ENCODE data around the gene HBG1.

The HBG1 gene

GRCh38 chr11:5245155-5245554 lies 4.5 kb downstream of the HBG1 start:
- DNase-seq = no peak

DNA sequence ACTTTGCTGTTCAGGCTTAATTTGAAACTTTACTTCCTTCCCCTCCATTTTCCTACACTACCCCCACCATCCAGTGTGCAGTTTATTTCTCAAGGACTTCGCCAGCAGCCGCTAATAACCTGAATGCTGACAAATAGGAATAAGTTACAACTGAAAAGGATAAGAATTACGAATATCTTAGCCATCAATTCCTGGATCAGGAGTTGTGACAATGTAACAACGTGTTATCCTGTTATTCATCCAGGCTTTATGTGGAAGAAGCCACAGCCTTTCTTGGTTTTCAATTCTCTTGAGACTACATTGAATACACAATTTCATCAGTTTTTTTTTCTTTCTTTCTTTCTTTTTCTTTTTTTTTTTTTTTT lies 5.9 kb downstream of the HBG1 start:
- no peak for DNase-seq

DNA sequence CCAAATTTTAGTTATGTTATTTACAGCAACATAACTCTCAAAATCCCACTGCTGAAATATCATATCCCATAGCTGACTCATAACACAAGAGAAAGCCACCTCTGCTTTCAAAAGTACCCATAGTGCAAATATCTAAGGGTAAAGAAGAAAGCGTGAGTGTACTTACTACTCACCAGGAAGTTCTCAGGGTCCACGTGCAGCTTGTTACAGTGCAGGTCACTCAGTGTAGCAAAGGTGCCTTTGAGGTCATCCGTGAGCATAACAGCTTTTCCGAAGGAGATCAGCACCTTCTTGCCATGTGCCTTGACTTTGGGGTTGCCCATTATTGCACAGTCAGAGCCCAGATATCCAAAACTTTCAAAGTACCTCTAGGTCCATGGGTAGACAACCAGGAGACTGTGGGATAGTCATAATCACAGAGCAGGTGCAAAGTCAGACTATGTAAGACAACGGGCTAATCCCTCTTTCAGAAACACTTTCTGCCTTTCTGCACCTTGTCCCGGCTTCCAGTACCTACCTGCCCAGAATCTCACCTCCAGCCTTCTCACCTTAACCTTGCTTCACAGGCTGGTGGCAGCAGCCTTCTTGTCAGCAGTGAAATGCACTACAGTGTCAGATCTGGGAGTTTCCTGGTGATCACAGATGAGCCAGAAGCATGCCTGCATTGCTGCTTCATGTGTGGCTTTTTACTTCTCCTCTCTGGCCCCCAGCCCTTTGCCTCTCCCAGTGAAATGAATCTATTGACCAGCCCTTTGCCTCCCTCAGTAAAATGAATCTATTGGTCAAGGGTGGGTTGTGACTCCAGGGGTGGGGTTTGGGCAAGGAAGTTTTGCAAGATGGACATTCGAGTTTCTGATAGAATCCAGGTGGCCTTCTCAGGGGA lies 6.5 kb downstream of the HBG1 start:
- DNase-seq = no peak

- DNase-seq = no peak
These were observed 7.4 kb downstream of the HBG1 start for GRCh38 chr11:5242208-5242607.

GRCh38 chr11:5241458-5241857 lies 8.2 kb downstream of the HBG1 start:
- DNase-seq = no peak

DNA sequence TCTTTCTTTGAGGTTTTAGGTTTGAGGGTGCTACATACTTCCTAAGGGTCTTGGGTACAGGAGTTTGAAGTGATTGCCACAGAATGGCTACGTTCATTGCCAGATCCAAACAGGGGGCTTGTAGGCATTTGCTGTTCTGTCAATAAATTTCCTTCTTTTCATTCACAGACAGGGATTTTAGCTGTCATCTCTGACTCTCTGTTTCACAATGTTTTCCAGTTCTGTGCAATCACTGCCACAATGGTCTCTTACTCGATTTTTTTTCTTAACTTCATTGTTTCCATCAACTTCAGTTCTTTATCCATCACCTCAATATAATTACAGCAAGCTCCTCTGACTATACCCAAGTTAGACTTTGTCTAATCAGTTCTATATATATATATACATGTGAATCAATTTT lies 9.2 kb downstream of the HBG1 start:
- no peak for DNase-seq

DNA sequence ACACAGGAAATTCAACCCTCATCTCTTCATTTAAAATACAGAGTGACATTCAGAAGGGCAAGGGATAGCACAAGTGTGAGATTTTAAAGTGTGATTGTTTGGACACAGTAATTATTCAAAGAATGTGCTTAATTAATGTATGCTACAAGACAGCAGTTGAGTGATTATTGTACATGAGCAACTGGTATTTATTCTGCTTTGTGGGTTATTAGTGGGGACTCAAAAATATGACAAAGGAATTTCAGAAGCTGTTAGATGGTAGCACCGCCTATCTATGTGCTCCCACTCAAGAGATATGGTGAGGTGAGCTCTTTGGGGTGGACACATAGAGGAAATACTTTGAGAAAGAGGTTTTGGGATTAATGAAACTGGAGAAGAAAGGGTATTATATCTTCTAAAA lies 9.6 kb downstream of the HBG1 start:
- DNase-seq = no peak

GRCh38 chr11:5239046-5239445 lies 10.6 kb downstream of the HBG1 start:
- DNase-seq = no peak

- DNase-seq = no peak
These were observed 11.2 kb downstream of the HBG1 start for GRCh38 chr11:5238486-5238885.

GRCh38 chr11:5237420-5237819 lies 12.2 kb downstream of the HBG1 start:
- DNase-seq = no peak

DNA sequence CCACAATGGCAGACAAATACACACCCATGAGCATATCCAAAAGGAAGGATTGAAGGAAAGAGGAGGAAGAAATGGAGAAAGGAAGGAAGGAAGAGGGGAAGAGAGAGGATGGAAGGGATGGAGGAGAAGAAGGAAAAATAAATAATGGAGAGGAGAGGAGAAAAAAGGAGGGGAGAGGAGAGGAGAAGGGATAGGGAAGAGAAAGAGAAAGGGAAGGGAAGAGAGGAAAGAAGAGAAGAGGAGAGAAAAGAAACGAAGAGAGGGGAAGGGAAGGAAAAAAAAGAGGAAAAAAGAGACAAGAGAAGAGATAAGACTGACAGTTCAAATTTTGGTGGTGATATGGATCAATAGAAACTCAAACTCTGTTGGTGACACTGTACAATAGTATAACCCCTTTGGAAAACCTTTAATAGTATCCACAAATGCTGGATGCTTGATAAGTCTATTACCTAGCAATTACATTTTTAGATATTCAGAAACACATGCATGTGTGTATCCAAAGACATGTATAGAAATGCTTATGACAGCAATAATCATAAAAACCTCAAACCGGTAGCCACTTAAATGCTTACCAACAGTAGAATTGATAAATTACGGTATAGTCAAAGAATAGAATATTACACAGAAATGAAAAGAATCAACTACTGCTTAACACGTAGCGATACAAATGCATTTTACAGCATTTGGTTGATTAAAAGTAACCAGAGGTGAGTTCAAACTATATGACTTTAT lies 14.1 kb downstream of the HBG1 start:
- DNase-seq = no peak

GRCh38 chr11:5234381-5234834 lies 15.2 kb downstream of the HBG1 start, which contains the start of gene HBD:
TSS of gene HBD (minus strand) at chr11:5234483. CDS start at chr11:5234433, 50 bp downstream.
- DNase-seq = no peak

DNA sequence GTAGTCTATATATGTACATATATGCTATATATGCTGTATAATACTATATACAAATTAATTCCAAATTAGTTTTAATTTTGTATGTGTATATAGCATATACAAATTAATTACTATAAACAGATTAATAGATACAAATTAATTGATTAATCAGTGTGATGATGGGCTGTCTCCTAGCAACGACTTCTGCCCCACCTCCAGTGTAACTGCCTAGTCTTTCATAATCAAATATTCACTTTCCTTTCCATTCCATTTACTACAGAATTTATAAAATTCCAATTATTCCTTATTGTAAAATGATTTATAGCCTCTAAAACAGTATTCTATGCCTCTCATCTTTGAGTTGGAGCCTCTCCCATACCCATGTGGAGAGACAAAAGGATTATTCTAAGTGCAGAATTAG lies 16.4 kb downstream of the HBG1 start:
- DNase-seq = no peak

DNA sequence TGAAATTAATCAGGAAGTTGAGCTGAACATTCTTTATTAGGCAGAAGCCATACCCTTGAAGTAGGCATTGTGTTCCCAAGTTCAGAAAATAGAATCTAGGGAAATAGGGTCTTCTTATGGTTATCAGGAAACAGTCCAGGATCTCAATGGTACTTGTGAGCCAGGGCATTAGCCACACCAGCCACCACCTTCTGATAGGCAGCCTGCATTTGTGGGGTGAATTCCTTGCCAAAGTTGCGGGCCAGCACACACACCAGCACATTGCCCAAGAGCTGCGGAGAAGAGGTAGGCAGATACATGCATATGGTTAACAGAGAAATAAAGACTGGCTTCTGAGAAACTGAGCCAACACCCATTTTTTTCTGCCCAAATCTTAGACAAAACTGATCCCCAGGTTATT lies 16.8 kb downstream of the HBG1 start:
- no peak for DNase-seq

DNA sequence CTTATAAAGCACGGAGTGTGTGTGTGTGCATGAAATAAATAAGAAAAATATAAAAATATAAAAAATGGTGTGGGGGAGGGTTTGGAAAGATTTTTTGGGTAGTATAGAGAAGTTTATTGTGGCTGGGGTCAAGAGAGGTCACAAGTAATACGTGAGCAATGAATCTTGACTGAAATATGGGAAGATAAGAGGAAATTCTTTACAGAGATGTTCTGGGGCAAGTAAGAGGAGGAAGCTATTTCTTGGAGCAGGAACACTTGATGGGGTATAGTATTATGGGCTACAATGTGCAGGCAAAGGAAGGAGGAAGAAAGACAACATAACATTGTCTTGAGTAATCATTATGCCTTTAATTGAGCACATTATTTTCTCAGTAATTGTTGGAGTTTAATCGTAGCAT lies 17.5 kb downstream of the HBG1 start:
- no peak for DNase-seq

DNA sequence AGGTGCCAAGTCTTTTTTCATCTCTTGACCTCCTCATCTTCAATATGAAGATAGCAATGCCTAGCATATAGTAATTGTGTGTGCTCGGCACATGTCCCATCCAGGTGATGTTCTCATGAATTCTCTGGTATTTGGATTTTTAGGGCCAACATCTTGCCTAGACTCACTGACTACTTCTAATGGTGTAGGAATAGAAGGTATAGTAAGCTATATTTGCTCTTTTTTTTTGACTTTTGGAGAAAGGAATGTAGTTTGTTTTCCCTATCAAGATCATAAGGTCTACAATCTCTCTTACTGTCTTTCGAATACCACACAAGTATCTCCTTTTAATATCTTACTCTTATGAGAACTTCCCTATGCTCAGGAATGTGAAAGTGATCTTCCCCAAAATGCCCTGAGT lies 18.5 kb downstream of the HBG1 start:
- DNase-seq = no peak

GRCh38 chr11:5230266-5230665 lies 19.4 kb downstream of the HBG1 start:
- DNase-seq = no peak

GRCh38 chr11:5229796-5230195 lies 19.9 kb downstream of the HBG1 start:
- no peak for DNase-seq

- no peak for DNase-seq
These were observed 20.3 kb downstream of the HBG1 start for GRCh38 chr11:5229356-5229755.

DNA sequence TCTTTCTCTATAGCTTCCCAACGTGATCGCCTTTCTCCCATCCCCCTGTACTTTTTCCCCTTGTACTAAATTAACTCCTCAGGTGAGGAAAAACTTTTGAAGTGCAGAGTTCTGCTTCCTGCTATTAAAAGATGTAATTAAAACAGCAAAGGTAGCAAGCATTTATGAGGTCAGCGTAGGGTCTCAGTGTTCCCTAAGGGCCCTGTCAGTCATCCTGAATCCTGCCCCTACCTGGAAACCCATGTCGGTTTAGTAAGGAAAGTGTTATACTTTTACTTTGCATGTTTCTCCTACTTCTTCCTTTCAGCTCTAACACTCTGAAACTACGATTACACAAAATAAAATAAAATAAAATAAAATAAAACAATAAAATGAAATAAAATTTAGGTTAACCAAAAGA lies 21.5 kb downstream of the HBG1 start:
- no peak for DNase-seq

DNA sequence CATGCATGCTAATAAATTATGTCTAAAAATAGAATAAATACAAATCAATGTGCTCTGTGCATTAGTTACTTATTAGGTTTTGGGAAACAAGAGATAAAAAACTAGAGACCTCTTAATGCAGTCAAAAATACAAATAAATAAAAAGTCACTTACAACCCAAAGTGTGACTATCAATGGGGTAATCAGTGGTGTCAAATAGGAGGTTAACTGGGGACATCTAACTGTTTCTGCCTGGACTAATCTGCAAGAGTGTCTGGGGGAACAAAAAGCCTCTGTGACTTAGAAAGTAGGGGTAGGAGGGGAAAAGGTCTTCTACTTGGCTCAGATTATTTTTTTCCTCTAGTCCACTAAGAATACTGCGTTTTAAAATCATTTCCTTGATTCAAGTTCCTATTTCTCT lies 22.0 kb downstream of the HBG1 start:
- no peak for DNase-seq

DNA sequence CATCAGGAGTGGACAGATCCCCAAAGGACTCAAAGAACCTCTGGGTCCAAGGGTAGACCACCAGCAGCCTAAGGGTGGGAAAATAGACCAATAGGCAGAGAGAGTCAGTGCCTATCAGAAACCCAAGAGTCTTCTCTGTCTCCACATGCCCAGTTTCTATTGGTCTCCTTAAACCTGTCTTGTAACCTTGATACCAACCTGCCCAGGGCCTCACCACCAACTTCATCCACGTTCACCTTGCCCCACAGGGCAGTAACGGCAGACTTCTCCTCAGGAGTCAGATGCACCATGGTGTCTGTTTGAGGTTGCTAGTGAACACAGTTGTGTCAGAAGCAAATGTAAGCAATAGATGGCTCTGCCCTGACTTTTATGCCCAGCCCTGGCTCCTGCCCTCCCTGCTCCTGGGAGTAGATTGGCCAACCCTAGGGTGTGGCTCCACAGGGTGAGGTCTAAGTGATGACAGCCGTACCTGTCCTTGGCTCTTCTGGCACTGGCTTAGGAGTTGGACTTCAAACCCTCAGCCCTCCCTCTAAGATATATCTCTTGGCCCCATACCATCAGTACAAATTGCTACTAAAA lies 22.8 kb downstream of the HBG1 start, which contains the start of gene HBB:
Gene HBB, minus strand, starts transcription at position 340 of the 579 bp plus-strand sequence. Its CDS starts 50 bp downstream, at position 290.
- DNase-seq = no peak

- no peak for DNase-seq
These were observed 24.2 kb downstream of the HBG1 start for GRCh38 chr11:5225480-5225871.

Data from stimulated activated CD4-positive, alpha-beta T cell treated with anti-CD3 and anti-CD28 coated beads, Interleukin-4, amount 100 ng/mL, for 4 hours (primary cell).